Neural cell (in vitro differentiated cells): ENCODE measurements around the gene NUCB1. TPM values are rescaled to one million over a fixed set of nuclear protein-coding genes. Genes with fewer than 3 reads are reported as not detected.

ENCODE experiments used
- H2AFZ ChIP-seq: fragments of 200-600, 300-800 bp; sonication (generic), shearing (Covaris generic); 2 replicates; pipeline ENCODE4 v1.6.0; 2014; ENCODE audit warnings: low read depth, mild to moderate bottlenecking, antibody characterized with exemption, low read length, moderate library complexity
- H3F3A ChIP-seq: fragments of 200-600 bp; shearing (Covaris generic); 2 replicates; pipeline ENCODE4 v1.6.1; 2016; ENCODE audit warnings: mild to moderate bottlenecking, moderate library complexity, mixed read lengths, antibody characterized with exemption, low read length; ENCODE audit not compliant: insufficient read depth, poor library complexity, severe bottlenecking
- H3K27ac ChIP-seq: fragments of 200-600, 300-800 bp; sonication (generic), shearing (Covaris generic); 2 replicates; pipeline ENCODE4 v1.5.1; 2014; ENCODE audit warnings: mild to moderate bottlenecking, low read length, moderate library complexity
- H3K27me3 ChIP-seq: fragments of 300-800, 200-600 bp; sonication (generic), shearing (Covaris generic); 2 replicates; pipeline ENCODE4 v1.6.0; 2014; ENCODE audit warnings: mild to moderate bottlenecking, low read depth, low read length, moderate library complexity; ENCODE audit not compliant: insufficient read depth
- H3K36me3 ChIP-seq: fragments of 300-800, 200-600 bp; sonication (generic), shearing (Covaris generic); 2 replicates; pipeline ENCODE4 v1.5.1; 2014; ENCODE audit warnings: mild to moderate bottlenecking, antibody characterized with exemption, low read length, moderate library complexity; ENCODE audit not compliant: insufficient read depth
- H3K4me2 ChIP-seq: fragments of 300-800, 200-600 bp; sonication (generic), shearing (Covaris generic); 2 replicates; pipeline ENCODE4 v1.6.0; 2014; ENCODE audit warnings: mild to moderate bottlenecking, low read length
- H3K4me3 ChIP-seq: fragments of 300-800, 200-600 bp; sonication (generic), shearing (Covaris generic); 2 replicates; pipeline ENCODE4 v1.5.1; 2014; ENCODE audit warnings: mild to moderate bottlenecking, low read length, moderate library complexity
- H3K79me2 ChIP-seq: fragments of 200-600 bp; shearing (Covaris generic); replicated peaks from 2 replicates; pipeline ENCODE4 v1.6.0; 2014; ENCODE audit warnings: mild to moderate bottlenecking, low read length, moderate library complexity; ENCODE audit not compliant: insufficient read depth
- H3K9ac ChIP-seq: fragments of 300-800, 200-600 bp; sonication (generic), shearing (Covaris generic); 2 replicates; pipeline ENCODE4 v1.6.1; 2016; ENCODE audit warnings: mild to moderate bottlenecking, low read length, mixed read lengths
- H3K9me2 ChIP-seq: fragments of 200-600 bp; shearing (Covaris generic); 2 replicates; pipeline ENCODE4 v1.6.1; 2016; ENCODE audit warnings: mild to moderate bottlenecking, low read length, mixed read lengths; ENCODE audit not compliant: insufficient read depth
- H3K9me3 ChIP-seq: fragments of 200-600, 300-800 bp; sonication (generic), shearing (Covaris generic); 2 replicates; pipeline ENCODE4 v1.6.1; 2016; ENCODE audit warnings: mild to moderate bottlenecking, mixed run types, low read length, moderate library complexity, mixed read lengths
- H4K20me1 ChIP-seq: fragments of 200-600 bp; shearing (Covaris generic); 2 replicates; pipeline ENCODE4 v1.6.1; 2016; ENCODE audit warnings: mild to moderate bottlenecking, mixed run types; ENCODE audit not compliant: insufficient read depth
- CTCF ChIP-seq: fragments of 450-650 bp; IDR thresholded peaks from 2 replicates; pipeline ENCODE4 v1.5.1; 2014; ENCODE audit warnings: antibody characterized with exemption, mild to moderate bottlenecking, moderate library complexity; ENCODE audit not compliant: poor library complexity, severe bottlenecking
- EP300 ChIP-seq: fragments of 450-650 bp; conservative IDR thresholded peaks from 2 replicates; pipeline ENCODE4 v1.6.1; 2014; ENCODE audit warnings: antibody characterized with exemption, mild to moderate bottlenecking, moderate library complexity; ENCODE audit not compliant: poor library complexity, severe bottlenecking
- EZH2 ChIP-seq: fragments of 200-600, 300-800 bp; shearing (Covaris generic), sonication (generic); IDR thresholded peaks from 2 replicates; pipeline ENCODE4 v1.6.1; 2014; ENCODE audit warnings: antibody characterized with exemption, low read length, borderline replicate concordance, mild to moderate bottlenecking; ENCODE audit not compliant: insufficient read depth, poor library complexity, severe bottlenecking
- MXI1 ChIP-seq: fragments of 450-650 bp; conservative IDR thresholded peaks from 2 replicates; pipeline ENCODE4 v1.6.1; 2014; ENCODE audit warnings: antibody characterized with exemption, mild to moderate bottlenecking; ENCODE audit not compliant: poor library complexity, severe bottlenecking
- POLR2AphosphoS5 ChIP-seq: IDR thresholded peaks from 2 replicates; pipeline ENCODE4 v1.6.1; 2012
- RAD21 ChIP-seq: fragments of 450-650 bp; conservative IDR thresholded peaks from 2 replicates; pipeline ENCODE4 v1.6.1; 2014; ENCODE audit warnings: antibody characterized with exemption, mild to moderate bottlenecking, moderate library complexity
- REST ChIP-seq: IDR thresholded peaks from 2 replicates; pipeline ENCODE4 v1.6.1; 2012; ENCODE audit warnings: borderline replicate concordance
- SMC3 ChIP-seq: fragments of 450-650 bp; conservative IDR thresholded peaks from 2 replicates; pipeline ENCODE4 v1.6.1; 2014; ENCODE audit warnings: antibody characterized with exemption, mild to moderate bottlenecking, moderate library complexity; ENCODE audit not compliant: poor library complexity
- TAF1 ChIP-seq: IDR thresholded peaks from 2 replicates; pipeline ENCODE4 v1.6.1; 2012; ENCODE audit warnings: low read depth
- polyA plus RNA-seq: library from polyadenylated mRNA; depleted of rRNA; stranded (reverse); fragments of >200 nt; gene quantifications from 2 replicates; pipeline ENCODE4 v1.2.3, GENCODE V29; 2014

Gene NUCB1
- polyA plus RNA-seq, 1 donor from 2014 or later = 80.0 TPM

GRCh38 chr19:48938256-48938655, 38.1 kb downstream of the NUCB1 start:
- Histone ChIP-seq H3F3A (no peaks in the 10 kb centered on the region), H3K9me2 (no peaks in the 10 kb centered on the region), H3K4me2 (no peak overlapping the region), H2AFZ (no peak overlapping the region), H3K36me3 (no peaks in the 10 kb centered on the region), H3K9me3 (no peaks in the 10 kb centered on the region), H3K27me3 (peaks cover under 1% of the 10 kb centered on the region), H4K20me1 (no peaks in the 10 kb centered on the region), H3K4me3 (no peak overlapping the region), H3K79me2 (no peaks in the 10 kb centered on the region), H3K27ac (no peak overlapping the region), H3K9ac (no peak overlapping the region)
- TF ChIP-seq RAD21 = no peak
- TF ChIP-seq REST = no peak
- no peak for TF ChIP-seq EZH2
- TF ChIP-seq TAF1 = no peak
- TF ChIP-seq CTCF = no peak
- TF ChIP-seq EP300 = no peak
- TF ChIP-seq SMC3 = no peak
- no peak for TF ChIP-seq POLR2AphosphoS5
- TF ChIP-seq MXI1 = no peak

GRCh38 chr19:48940902-48941301, 40.8 kb downstream of the NUCB1 start:
- no peak overlapping the region for H2AFZ ChIP-seq
- TF ChIP-seq POLR2AphosphoS5 (no peak), RAD21 (no peak), SMC3 (no peak), EZH2 (no peak), EP300 (no peak), MXI1 (no peak), REST (no peak), CTCF (no peak), TAF1 (no peak)

More at GRCh38 chr19:48940902-48941301, 40.8 kb downstream of the NUCB1 start:
- H4K20me1 ChIP-seq = no peaks in the 10 kb centered on the region
- H3F3A ChIP-seq = no peaks in the 10 kb centered on the region
- no peak overlapping the region for H3K4me3 ChIP-seq
- H3K9me3 ChIP-seq = no peaks in the 10 kb centered on the region
- H3K36me3 ChIP-seq = no peaks in the 10 kb centered on the region
- no peak overlapping the region for H3K9ac ChIP-seq
- H3K79me2 ChIP-seq = no peaks in the 10 kb centered on the region
- H3K4me2 ChIP-seq = no peak overlapping the region
- no peak overlapping the region for H3K27ac ChIP-seq
- no peaks in the 10 kb centered on the region for H3K9me2 ChIP-seq
- H3K27me3 ChIP-seq = no peaks in the 10 kb centered on the region
